GM21825 (cell line): ENCODE measurements around the gene NSD1.
"Not testable (repeated sequence)": the region's sequence is repeated elsewhere in the genome, so short reads cannot be mapped to it uniquely, and the experiment has no call there.

Experiments used
- ATAC-seq: cut with Tn5 transposase; IDR thresholded peaks from one replicate; pipeline ENCODE4 v1.9.1; 2021; ENCODE audit warnings: mild to moderate bottlenecking, moderate library complexity; ENCODE audit not compliant: unreplicated experiment

NSD1 gene

DNA sequence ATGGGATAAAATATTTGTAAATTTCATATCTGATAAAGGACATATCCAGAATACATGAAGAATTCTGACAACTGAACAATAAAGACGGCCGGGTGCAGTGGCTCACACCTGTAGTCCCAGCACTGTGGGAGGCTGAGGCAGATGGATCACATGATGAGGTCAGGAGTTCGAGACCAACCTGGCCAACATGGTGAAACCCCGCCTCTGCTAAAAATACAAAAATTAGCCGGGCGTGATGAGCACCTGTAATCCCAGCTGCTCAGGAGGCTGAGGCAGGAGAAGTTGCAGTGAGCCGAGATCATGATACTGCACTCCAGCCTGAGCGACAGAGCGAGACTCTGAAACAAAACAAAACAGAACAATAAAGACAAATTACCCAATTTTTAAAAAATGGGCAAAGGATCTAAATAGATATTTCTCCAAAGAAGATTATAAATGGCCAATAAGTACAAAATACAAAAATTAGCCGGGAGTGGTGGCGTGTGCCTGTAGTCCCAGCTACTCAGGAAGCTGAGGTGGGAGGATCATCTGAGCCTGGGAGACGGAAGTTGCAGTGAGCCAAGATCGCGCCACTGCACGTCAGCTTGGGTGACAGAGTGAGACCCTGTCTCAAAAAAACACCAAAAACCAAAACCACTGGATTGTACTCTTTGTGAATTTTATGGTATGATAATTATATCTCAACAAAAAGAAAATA, 9.6 kb upstream of the NSD1 start:
- peak; percentile 56 for ATAC-seq

DNA sequence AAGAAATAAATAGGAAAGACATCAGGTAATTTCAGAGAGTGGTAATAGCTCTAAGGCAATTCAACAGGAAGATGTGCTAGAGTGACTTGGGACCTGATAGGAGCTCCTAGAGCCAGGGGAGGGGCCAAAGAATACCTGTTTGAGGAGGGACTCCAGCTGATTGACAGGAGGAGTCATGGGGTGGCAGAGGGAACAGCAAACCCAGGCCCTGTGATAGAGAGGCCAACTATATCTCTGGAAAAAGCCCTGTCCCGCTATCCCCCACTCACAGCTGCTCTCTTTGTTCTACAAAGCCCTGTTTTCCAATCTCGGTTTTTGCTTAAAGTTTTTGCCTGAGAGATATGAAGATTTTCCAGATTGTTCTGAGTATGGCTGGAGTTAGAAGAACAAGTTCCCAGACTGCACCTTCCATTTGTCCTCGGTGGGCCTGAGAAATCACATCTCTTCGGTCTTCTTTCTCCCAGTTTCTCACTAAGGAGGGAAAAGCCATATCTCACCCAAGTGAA, 9.0 kb upstream of the NSD1 start:
- peak; percentile 49 for ATAC-seq

DNA sequence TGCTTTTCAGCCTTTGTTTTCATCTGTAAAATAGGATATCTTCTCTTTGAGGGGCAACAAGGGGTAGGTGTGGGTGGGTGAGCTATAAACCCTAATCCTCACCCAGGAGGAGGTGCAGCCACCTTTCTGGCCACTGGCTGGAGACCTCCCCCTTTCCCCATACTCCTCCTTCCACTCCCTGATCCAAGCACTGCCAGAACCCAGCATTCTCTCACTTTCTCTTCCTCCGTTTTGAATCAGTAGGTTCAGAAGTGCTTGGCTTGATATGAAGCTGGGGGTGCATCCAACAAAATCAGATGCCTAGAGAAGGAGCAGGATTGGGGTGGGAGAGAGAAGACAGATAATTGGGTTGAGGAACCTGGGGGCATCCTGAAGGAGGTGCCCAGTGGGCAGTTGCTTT, 6.8 kb upstream of the NSD1 start:
- no peak for ATAC-seq

DNA sequence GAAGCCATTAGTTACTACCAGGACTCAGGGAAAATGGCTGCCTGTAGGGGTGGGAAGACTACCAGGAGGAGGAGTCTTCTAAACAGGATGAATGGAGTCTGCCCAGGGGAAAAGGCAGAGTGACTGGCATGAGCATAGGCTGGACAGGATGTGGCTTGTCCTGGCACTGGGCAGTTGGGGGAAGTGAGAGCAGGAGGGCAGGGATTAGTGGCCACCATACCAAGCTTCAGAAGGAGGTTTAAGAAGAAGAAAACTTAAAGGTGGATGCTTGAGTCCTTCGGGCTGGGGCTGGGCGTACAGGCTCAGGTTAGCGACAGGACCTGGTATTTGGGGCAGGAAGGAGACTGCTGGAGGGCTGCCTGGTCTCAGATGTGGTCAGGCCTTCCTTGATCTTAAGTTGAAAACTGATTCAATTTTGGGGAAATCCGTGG, 5.0 kb upstream of the NSD1 start:
- ATAC-seq = no peak

DNA sequence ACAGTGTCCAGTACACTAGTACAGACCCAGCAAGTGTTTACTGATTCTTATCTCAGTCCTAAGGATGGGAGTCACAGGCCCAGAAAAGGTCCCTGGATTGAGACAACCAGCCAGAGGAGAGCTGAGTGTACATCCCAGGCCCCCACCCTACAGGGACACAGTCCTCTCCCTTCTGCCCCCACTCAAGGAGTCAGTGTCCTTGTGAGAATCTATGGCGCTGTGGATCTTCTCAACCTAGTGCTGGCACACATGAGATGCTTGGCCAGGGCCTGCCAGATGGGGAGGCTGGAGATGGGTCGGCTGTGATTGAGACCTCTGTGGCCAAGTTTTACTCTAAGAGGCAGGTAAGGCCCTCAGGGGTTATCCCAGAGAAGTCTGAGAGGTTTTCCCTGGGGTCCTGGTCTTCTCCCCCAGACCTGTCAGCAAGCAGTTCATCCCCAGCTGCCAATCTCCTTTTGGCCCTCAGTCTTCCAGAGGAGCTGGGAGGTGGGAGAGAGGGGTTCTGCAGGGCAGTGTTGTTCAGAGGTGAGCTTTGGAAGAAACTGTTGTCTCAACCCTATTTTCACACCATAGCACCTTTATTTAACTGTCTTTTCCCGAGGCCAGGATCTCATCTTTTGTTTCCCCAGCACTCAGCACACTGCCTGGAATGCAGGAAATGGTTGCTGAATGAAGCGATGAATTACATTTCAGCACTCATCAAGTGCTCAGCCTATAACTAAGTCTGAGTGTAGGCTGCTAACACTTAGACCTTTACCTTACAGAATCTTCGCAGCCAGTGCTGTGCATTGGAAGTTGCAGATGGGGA, 3.2 kb upstream of the NSD1 start:
- no peak for ATAC-seq

DNA sequence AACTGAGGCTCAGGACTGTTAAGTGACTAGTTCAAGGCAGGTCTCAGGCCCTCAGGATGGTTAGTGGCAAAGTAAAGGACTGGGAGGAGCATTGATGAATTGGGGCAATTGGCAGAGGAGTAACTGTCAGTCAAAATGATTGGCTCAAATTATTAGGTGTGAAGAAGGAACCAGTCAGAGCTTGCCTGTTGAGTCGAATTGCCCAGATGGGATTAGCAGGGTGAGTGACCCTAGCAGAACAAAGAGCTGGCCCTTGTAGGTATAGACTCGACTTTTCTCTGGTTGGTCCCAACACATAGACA, 2.6 kb upstream of the NSD1 start:
- no peak for ATAC-seq

DNA sequence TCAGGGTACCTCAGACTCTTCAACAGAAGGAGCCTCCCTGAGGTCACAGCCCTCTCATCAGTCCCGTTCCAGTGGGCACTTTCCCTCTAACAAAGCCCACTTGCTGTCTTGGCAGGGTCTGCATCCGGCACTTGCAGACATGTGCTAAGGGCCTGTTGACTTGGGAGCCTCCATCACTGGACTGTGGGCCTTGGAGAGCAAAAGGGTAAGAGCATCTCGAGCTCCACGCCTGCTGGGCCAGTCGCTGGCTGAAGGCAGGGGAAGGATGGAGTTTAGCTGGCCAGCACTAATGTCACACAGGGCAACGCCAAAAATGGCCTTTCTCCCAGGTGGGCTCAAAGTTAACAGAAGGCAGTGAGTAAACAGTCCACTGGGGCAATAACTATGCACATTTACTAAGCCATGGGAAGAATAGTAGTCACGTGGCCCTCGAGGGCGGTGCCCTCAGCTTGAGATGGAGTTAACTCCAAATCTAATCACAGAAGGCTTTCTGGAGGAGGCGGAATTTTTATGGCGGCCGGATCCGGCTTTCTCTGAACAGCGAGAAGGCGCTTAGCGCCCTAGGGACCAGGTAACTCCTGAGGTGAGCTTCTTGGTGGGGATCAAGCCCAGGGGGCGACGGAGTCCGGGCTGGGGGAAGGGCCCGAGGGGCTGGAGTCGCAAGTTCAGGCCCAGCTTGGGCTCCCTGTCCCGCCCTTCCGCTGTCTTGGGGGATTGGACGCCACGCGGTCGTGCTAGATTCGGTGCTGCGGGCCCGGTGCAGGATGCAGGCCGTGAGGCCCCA, 2.0 kb upstream of the NSD1 start:
- ATAC-seq = no peak

DNA sequence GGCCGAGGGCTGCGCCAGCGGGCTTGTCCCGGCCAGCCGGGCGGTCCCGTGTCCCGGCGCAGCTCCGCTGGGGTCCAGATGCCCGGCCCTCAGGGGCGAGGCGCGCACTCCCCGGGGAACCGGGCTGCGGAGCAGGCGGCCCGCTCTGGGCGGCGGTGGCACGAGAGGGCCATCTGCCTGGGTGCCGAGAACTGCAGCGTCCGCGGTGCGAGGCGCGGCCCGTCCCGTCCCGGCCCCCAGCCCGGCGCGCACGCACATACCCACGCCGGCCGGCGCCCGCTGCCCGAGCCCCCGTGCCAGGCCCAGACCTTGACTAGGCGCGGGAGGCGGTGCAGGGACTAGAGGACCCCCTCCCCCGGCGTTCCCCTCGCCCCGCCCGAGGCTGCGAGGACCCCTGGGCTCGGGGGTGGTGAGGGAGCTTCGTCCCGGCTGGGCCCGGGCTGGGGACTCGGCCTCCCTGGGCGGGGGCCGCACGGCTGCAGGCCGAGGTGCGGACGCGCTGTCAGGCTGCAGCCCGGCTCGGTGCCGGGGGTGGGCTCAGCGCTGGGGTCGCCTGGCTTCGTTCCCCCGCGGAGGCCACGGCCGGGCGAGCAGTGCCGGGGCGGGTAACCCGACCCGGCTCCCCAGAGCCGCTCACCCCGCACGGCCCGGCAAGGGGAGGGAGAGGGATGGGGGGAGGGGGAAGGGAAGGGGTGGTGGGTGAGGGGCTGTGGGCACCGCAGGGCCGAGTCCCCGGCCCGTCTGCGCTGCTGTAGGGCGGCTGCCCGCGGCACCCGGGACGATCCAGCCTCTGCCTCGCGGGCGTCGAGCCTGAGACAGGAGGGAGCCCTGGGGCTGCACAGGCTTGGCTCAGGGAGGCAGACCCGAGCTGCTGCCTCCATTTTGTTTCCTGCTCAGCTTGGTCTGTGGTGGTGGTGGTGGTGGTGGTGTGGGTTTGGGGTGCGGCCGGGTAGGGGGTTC, 1.2 kb upstream of the NSD1 start:
- ATAC-seq = no peak

DNA sequence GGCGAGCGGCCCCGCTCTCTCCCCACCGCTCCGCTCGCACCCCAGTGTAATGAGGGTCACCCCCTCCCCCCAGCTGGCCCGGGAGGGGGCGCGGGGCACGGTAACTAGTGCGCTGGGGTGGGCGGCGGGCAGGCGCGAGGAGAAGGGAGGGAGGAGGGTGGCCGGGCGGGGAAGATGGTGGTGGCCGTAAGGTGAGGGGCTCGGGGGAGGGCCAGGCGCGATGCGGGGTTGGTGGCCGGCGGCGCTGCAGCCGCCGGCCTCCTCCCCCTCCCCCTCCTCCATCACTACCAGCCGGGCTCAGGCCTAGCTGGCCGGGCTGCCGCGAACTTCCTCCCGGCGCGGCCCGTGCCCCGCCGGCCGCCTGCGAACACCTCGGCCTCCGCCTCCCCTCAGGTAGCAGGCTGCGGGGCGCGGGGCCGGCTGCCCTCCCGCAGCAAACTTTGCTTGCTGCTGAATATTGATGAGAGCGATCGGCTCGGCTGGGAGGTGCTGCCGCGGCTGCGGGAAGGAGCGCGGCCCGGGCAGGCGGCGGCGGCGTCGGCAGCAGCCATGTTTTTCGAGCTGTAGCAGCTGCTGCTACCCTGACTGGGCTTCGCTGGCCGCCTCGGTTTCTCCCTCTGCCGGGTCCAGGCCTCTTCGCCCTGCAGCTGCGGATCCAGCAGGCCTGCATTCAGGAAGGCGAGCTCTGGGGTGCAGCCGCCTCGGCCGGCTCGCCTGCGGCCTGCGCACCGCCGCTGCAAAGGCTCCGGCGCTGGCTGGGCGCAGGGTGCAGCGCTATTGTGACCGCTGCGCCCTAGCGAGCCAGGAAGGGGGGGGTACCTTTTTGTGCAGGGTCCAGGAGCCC, 502 bp downstream of the NSD1 start:
- ATAC-seq = peak; percentile 26

DNA sequence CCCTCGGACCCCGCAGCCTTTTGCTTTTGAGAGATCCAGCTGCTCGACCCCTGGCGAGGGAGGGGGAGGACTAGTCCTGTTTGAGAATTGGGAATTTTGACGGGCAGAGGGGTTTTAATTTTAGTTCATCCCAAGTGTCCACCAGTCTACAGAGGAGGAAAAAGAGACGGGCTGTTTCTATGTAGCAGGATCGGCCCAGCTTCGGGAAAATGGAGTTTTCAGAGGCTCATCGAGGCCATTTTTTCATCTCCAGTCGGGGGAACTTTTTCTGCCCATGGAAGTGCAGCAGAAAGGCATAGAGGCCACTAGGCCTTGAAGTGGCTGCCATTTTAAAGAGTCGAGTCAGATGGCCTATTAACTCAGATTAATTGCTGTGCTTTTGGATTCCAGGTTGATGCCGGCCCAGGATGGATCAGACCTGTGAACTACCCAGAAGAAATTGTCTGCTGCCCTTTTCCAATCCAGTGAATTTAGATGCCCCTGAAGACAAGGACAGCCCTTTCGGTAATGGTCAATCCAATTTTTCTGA, 1.2 kb downstream of the NSD1 start:
- ATAC-seq = no peak

DNA sequence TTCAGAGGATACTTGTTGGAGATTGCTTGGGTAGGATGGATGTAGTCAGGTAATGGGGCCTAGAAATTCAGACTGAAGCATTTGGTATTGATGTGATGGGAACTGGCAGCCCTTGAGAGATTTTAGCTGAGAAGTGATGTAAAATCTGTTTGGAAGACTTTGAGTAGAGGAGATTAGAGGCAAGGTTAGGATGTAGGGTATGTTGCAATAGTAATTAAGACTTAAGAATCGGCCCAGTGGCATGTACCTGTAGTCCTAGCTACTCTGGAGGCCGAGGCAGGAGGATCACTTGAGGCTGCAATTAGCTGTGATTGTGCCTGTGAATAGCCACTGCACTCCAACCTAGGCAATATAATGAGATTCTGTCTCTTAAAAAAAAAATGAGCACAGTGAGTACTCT, 6.7 kb downstream of the NSD1 start:
- ATAC-seq = no peak

DNA sequence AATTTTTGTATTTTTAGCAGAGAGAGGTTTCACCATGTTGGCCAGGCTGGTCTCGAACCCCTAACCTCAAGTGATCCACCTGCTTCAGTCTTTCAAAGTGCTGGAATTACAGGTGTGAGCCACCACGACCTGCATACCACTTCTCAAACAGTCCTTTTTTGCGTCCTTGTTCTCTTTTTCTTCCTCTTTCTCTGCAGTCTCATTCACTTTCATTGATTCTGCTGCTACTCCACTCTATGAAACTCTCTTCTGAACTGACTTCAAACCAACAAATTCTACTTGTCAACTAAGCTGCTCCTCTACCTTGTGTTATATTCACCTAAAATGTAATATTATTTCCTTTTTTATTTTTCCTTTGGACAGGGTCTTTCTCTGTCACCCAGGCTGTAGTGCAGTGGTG, 7.9 kb downstream of the NSD1 start:
- ATAC-seq = no peak

DNA sequence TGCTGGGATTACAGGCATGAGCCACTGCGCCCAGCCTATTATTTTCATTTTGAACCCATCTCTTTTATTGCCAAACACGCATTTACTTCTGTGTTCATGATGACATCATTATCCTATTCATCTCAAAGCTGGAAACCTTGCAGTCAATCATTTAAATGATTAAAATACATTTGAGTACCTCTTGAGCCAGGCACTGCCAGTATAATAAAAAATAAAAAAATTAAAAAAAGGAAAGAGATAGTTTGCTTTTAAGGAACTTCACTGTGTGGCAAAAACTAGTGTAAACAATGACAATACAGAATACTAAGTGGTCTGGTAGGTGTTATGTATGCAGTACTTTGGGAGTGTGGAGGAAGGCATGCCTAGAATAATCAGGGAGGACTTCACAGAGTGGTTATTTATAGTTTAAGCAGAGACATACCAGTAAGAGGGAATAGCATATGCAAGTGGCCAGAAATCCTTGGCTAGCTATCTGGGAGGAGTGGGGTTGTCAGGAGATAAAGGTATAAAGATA, 8.6 kb downstream of the NSD1 start:
- ATAC-seq = no peak

DNA sequence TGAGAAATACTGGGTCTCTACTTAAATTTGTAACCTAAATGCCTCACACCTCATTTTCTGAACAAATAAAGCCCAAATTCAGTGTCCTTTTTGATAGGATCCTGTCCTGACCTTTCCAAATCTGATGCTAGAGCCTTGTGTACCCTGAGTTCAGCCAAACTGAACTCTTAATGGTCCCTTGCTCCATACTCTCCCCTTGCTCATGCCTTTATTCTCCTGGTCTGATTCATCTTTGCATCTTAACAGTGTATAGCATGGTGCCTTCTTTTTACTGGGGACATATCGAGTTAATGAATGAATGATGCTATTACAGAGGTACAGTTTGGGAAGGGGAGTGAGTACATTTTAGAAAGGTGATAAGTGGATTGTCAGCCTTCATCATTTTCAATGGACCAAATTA, 9.2 kb downstream of the NSD1 start:
- no peak for ATAC-seq

DNA sequence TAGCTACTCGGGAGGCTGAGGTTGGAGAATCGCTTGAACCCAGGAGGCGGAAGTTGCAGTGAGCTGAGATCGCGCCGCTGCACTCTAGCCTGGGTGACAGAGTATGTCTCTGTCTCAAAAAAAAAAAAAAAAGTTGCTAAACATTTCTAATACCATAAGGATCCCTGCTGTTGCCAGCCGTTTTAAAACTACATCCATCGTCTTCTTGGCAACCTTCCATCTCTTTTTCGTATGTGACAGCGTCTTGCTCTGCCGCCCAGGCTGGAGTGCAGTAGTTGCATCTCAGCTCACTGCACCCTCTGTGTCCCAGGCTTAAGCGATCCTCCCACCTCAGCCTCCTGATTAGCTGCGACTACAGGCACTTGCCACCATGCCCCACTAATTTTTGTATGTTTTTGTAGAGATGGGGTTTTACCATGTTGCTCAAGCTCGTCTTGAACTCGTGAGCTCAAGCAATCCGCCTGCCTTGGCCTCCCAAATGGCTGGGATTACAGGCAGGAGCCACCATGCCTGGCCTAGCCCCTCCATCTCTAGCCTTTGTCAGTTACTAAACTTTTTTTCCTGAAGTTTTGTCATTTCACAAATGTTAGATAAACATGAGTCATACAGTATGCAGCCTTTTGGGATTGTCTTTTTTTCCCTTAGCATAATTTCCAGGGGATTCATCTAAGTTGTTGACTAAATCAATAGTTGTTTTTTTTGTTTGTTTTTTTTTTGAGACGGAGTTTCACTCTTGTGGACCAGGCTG, 13.5 kb downstream of the NSD1 start:
- ATAC-seq = no peak

DNA sequence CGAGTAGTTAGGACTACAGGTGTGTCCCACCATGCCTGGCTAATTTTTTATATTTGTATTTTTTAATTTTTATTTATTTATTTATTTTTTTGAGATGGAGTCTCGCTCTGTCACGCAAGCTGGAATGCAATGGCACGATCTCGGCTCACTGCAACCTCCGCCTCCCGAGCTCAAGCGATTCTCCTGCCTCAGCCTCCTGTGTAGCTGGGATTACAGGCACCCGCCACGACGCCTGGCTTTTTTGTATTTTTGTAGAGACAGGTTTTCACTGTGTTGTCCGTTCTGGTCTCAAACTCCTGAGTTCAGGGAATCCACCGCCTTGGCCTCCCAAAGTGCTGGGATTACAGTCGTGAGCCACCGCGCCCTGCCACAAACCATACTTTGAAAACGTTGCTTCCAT, 16.5 kb downstream of the NSD1 start:
- ATAC-seq = not testable (repeated sequence)

DNA sequence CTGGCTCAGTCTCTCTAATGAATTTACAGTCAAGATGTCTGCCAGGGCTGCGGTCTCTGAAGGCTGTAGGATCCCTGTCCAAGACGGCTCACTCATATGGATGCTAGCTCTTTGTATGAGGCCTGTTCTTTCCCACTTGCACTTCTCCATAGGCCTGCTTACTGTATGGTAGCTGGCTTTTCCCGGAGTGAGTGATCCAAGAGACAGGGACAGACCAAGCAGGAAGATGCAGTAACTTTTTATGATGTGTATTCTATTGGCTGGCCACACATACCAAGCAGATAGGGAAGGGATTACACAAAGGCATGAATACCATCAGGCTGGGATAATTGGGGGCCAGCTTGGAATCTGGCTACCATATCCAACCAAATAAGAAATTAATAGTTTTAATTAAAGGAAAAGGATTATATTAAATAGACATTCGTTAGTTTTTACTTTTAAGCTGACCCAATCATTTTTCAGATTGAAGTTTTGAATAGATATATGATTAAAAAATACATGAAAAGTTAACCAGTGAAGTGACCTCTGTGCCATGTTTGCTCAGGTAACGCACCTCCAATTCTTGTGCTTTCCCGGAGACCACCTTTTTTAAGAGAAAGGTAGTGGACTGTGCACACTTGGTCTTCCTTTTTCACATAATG, 20.6 kb downstream of the NSD1 start:
- ATAC-seq = no peak

DNA sequence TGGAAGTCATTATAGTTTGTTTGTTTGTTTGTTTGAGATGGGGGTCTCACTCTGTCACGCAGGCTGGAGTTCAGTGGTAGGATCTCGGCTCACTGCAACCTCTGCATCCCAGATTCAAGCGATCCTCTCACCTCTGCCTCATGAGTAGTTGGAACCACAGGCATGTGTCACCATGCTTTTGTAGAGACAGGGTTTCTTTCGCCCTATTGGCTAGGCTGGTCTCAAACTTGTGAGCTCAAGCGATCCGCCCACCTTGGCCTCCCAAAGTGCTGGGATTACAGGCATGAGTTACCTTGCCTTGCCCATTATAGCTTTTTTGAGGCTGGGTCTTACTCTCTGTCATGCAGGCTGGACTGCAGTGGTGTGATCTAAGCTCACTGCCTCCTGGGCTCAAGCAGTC, 28.8 kb downstream of the NSD1 start:
- ATAC-seq = no peak
